HepG2 (cell line): Measurements from ENCODE around the gene FLT3LG.

Experiments used
- ARID2 ChIP-seq: sonication (generic); formaldehyde crosslinking; IDR thresholded peaks from 2 replicates; pipeline ENCODE4 v1.8.1; 2022; ENCODE audit warnings: mild to moderate bottlenecking, missing genetic modification reagents, borderline replicate concordance
- CHD2 ChIP-seq: IDR thresholded peaks from 2 replicates; pipeline ENCODE4 v1.6.1; 2011; ENCODE audit warnings: low read depth, low read length, improper control_type of control experiment
- MZF1 ChIP-seq: sonication (generic); formaldehyde crosslinking; IDR thresholded peaks from 2 replicates; pipeline ENCODE4 v1.8.1; 2023; ENCODE audit warnings: mild to moderate bottlenecking, missing genetic modification reagents, borderline replicate concordance
- ZBTB4 ChIP-seq: sonication (generic); formaldehyde crosslinking; IDR thresholded peaks from 2 replicates; pipeline ENCODE4 v1.4.0; 2020; ENCODE audit warnings: missing genetic modification reagents, mild to moderate bottlenecking, borderline replicate concordance

- TF ChIP-seq CHD2 (no peak), ARID2 (CRISPR knock-in tag) (no peak), MZF1 (CRISPR knock-in tag) (no peak), ZBTB4 (CRISPR knock-in tag) (no peak)
Observed at GRCh38 chr19:49445997-49446396, 28.0 kb upstream of the FLT3LG start.
